MCF 10A (cell line): ENCODE data around the gene ATXN2. TPM values are rescaled to one million over a fixed set of nuclear protein-coding genes. Genes with fewer than 3 reads are reported as not detected.

ENCODE experiments used
- BruUV-seq: library from RNA; stranded (reverse); fragments of 400-500 nt; replicated peaks from 2 replicates; lab custom pipeline; 2021; lab: Mats Ljungman, UMichigan
- CTCF ChIA-PET: fragments of 300-600 bp; sonication (Branson Sonifier 250); formaldehyde crosslinking; extraction: SDS; loops from one replicate; lab custom pipeline; 2021; ENCODE audit warnings: antibody characterized with exemption, inconsistent platforms; lab: Yijun Ruan, JAX
- POLR2A ChIA-PET: fragments of 300-600, 350-650 bp; sonication (Branson Sonifier 250); formaldehyde crosslinking; extraction: SDS; loops from one replicate; lab custom pipeline; 2020; ENCODE audit warnings: antibody characterized with exemption, inconsistent platforms; lab: Yijun Ruan, JAX
- DNase-seq: peaks from one replicate; pipeline ENCODE4 v3.0.0-alpha.2; 2018; ENCODE audit not compliant: unreplicated experiment
- H3K27ac Mint-ChIP-seq: one replicate; pipeline ENCODE4 v1.8.0; 2022; ENCODE audit warnings: mild to moderate bottlenecking, low read depth, mixed read lengths; ENCODE audit not compliant: unreplicated experiment
- H3K27me3 Mint-ChIP-seq: one replicate; pipeline ENCODE4 v1.8.0; 2022; ENCODE audit warnings: mixed read lengths; ENCODE audit not compliant: insufficient read depth, unreplicated experiment
- H3K36me3 Mint-ChIP-seq: one replicate; pipeline ENCODE4 v1.8.0; 2022; ENCODE audit warnings: mild to moderate bottlenecking, moderate library complexity, mixed read lengths; ENCODE audit not compliant: insufficient read depth, unreplicated experiment
- H3K4me1 Mint-ChIP-seq: one replicate; pipeline ENCODE4 v1.8.0; 2022; ENCODE audit warnings: mixed read lengths; ENCODE audit not compliant: insufficient read depth, unreplicated experiment
- H3K4me3 Mint-ChIP-seq: one replicate; pipeline ENCODE4 v1.8.0; 2022; ENCODE audit warnings: mild to moderate bottlenecking, moderate library complexity, mixed read lengths; ENCODE audit not compliant: unreplicated experiment
- H3K9me3 Mint-ChIP-seq: one replicate; pipeline ENCODE4 v1.8.0; 2022; ENCODE audit warnings: mixed read lengths; ENCODE audit not compliant: unreplicated experiment
- intact Hi-C: fragments of 100-400 bp; cut with micrococcal nuclease; formaldehyde crosslinking; loops from 2 replicates; pipeline ENCODE4 v1.14.1; 2022
- total RNA-seq: library from RNA; stranded (reverse); gene quantifications from 2 replicates; pipeline ENCODE4 v1.2.3, GENCODE V29; 2022
- TF ChIP-seq, protein P1 (sequence below): fragments of 200-600 bp; IDR thresholded peaks from one replicate; pipeline ENCODE4 v1.8.0; 2022; ENCODE audit warnings: antibody characterized with exemption, mild to moderate bottlenecking; ENCODE audit not compliant: unreplicated experiment

The ATXN2 gene
- total RNA-seq, 1 experiment from 2014 or later = 70.6 TPM

DNA sequence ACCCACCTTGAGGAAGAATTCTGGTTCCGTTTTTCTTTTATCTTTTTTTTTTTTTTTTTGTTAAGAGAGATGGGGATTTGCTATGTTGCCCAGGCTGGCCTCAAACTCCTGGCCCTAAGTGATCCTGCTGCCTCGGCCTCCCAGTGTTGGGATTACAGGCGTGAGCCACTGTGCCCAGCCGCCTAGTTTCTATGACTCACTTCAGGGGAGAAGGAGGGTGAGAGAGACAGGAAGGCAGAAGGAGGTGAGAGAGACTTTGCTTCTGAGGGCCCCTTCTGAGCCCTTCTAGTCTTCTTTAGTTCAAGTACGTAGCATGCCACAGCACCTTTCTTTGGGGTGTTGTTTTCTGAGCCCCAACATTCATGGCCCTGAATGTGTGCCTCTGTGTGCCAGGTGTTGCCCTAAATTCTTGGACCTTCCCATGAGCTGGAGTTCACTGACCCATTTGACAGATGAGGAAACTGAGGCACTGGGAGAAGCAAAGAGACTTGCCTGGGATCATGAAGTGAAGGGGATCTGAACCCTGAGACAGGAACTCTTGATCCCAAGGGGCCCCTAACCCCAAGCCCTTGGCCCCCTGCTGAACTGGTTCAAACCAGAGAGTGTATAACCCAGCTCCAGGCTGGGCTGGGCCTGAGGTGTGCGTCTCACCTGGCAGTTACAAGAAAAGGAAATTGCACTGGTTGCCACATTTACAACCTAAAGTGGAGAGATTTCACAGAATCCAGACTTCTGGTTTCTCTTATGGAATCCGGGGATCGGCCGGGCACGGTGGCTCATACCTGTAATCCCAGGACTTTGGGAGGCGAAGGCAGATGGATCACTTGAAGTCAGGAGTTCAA lies 172.6 kb downstream of the ATXN2 start:
- Mint-ChIP-seq H3K4me3 (no peak overlapping the region), H3K9me3 (no peaks in the 10 kb centered on the region), H3K27me3 (no peaks in the 10 kb centered on the region), H3K27ac (no peak overlapping the region), H3K36me3 (peaks cover 4% of the 10 kb centered on the region), H3K4me1 (peaks cover 7% of the 10 kb centered on the region)
- ChIA-PET POLR2A (interaction anchor here (1.1 kb wide), 1 partner anchor 14 kb away, joined by 3 read pairs; no protein-coding TSS in a partner anchor), CTCF (interaction anchor here (1.2 to 1.9 kb wide), 2 partner anchors 13 to 25 kb away, joined by 4 to 6 read pairs; no protein-coding TSS in a partner anchor)
- BruUV-seq = no TSS peak
- DNase-seq = peak; percentile 50
- intact Hi-C loops = no loop called here
- TF ChIP-seq, protein P1, sequence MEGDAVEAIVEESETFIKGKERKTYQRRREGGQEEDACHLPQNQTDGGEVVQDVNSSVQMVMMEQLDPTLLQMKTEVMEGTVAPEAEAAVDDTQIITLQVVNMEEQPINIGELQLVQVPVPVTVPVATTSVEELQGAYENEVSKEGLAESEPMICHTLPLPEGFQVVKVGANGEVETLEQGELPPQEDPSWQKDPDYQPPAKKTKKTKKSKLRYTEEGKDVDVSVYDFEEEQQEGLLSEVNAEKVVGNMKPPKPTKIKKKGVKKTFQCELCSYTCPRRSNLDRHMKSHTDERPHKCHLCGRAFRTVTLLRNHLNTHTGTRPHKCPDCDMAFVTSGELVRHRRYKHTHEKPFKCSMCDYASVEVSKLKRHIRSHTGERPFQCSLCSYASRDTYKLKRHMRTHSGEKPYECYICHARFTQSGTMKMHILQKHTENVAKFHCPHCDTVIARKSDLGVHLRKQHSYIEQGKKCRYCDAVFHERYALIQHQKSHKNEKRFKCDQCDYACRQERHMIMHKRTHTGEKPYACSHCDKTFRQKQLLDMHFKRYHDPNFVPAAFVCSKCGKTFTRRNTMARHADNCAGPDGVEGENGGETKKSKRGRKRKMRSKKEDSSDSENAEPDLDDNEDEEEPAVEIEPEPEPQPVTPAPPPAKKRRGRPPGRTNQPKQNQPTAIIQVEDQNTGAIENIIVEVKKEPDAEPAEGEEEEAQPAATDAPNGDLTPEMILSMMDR = no peak

DNA sequence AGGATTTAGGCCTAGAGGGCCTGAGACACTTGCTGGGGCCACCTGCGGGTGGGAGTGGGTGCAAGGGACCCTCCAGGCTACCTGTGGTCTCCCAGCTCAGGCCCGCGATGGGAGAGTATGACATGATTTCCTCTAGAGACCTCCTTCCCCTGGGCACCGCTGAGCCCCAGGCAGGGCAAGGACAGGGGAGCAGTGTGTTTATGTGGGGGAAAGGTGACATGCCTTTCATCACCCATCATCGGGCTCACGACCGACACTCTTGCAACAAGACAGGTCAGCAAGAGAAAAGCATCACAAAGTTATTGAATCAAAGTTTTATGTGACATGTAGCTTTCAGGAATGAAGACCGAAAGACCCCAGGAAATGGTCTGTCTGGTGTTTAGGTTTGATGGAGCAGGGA lies 173.5 kb downstream of the ATXN2 start:
- Mint-ChIP-seq H3K4me3 (no peak overlapping the region), H3K27me3 (no peaks in the 10 kb centered on the region), H3K36me3 (peaks cover 4% of the 10 kb centered on the region), H3K9me3 (no peaks in the 10 kb centered on the region), H3K27ac (no peak overlapping the region), H3K4me1 (no peaks in the 10 kb centered on the region)
- TF ChIP-seq, protein P1 = no peak
- BruUV-seq = no TSS peak
- DNase-seq = no peak
- intact Hi-C loops = no loop called here
- ChIA-PET POLR2A (no interaction called here), CTCF (interaction anchor here (0.6 to 1.2 kb wide), 3 partner anchors 13 to 32 kb away, joined by 3 to 4 read pairs (median 3); no protein-coding TSS in a partner anchor)

DNA sequence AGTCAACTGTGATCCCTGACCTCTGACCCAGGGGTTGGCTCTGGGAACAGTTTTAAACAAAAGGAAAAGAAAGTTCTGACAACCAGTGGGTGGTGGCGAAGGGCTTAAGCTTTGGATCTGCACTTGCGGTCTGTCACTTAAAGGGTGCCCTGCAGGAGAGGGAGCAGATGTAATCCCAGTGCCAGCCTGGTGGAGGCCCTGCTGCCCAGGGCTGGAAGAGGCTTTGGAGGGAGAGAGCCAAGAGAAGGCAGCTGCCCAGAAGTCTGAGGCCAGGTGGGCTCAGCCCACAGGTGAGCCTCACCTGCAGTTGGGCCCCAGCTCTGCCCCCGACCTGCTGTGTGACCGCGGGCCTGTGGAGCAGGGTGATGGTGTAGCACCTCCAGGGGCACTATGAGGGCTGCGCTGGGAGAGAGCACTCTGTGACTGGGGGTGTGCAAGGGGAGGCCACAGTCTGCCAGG lies 174.3 kb downstream of the ATXN2 start:
- no peaks in the 10 kb centered on the region for H3K4me1 Mint-ChIP-seq
- no peaks in the 10 kb centered on the region for H3K27me3 Mint-ChIP-seq
- H3K27ac Mint-ChIP-seq = no peak overlapping the region
- H3K9me3 Mint-ChIP-seq = no peaks in the 10 kb centered on the region
- ChIA-PET POLR2A (no interaction called here), CTCF (interaction anchor here (0.8 to 1.2 kb wide), 3 partner anchors 12 to 28 kb away, joined by 3 to 7 read pairs (median 4); no protein-coding TSS in a partner anchor)
- peaks cover 4% of the 10 kb centered on the region for H3K36me3 Mint-ChIP-seq
- DNase-seq = no peak
- BruUV-seq = no TSS peak
- TF ChIP-seq, protein P1 = no peak
- intact Hi-C loops = no loop called here
- H3K4me3 Mint-ChIP-seq = no peak overlapping the region

DNA sequence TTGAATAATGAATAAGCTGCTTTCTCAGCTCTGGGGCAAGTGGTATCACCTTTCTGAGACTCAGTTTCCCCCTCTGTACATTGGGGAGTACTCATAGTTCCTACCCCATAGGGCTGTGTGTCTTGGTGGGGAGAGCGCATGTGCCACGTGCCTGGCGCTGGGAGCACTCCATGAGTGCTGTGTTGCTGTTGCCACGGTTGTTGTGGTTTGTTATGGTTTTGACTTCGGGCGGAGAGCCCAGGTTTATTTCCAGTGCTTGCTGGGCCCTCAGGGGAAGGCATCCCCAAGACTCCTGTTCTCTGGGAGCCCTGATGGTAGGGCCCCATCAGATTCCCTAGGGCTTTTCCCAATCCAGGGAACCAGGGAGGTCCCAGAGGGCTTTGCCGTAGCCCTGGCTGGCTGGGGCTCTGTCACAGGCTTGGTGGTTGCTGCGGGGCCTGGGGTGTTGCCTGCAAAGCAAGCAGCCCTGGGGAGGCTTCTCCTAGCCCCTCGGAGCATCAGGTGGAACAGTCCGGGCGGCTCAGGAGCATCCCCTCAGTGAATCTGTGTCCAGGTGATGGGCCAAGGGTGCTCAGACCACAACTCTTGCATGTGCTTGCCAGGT lies 174.8 kb downstream of the ATXN2 start:
- TF ChIP-seq, protein P1 = no peak
- CTCF ChIA-PET = interaction anchor here (1.1 to 1.2 kb wide), 2 partner anchors 27 kb away, joined by 3 to 7 read pairs; no protein-coding TSS in a partner anchor
- Mint-ChIP-seq H3K9me3 (no peaks in the 10 kb centered on the region), H3K4me3 (no peak overlapping the region), H3K4me1 (no peaks in the 10 kb centered on the region), H3K36me3 (peaks cover 4% of the 10 kb centered on the region), H3K27ac (no peak overlapping the region), H3K27me3 (no peaks in the 10 kb centered on the region)
- POLR2A ChIA-PET = no interaction called here
- no TSS peak for BruUV-seq
- no peak for DNase-seq
- intact Hi-C loops = no loop called here
